Loucy (cell line): ENCODE measurements around the gene CTNNB1.

ENCODE experiments used
- CTCF ChIP-seq: fragments of 200-600 bp; sonication (generic); conservative IDR thresholded peaks from 2 replicates; pipeline ENCODE4 v1.5.1; 2014; ENCODE audit warnings: mild to moderate bottlenecking, antibody characterized with exemption, low read length
- EZH2phosphoT487 ChIP-seq: fragments of 200-600 bp; IDR thresholded peaks from 2 replicates; pipeline ENCODE4 v1.6.1; 2018; ENCODE audit warnings: antibody characterized with exemption, mild to moderate bottlenecking, moderate library complexity, borderline replicate concordance

- no peak for TF ChIP-seq CTCF
- TF ChIP-seq EZH2phosphoT487 = no peak
Measured at GRCh38 chr3:41155834-41156233, 43.5 kb upstream of the CTNNB1 start.
